Endothelial cell of umbilical vein (primary cell): ENCODE data around the gene GALNT2. TPM values are rescaled to one million over a fixed set of nuclear protein-coding genes. Genes with fewer than 3 reads are reported as not detected.
A peak's percentile ranks its signal among the peaks of the same experiment; 100 is the strongest.

Experiments used
- BruUV-seq: library from RNA; stranded (reverse); fragments of 400-500 nt; replicated peaks from 2 replicates; lab custom pipeline; 2021; lab: Mats Ljungman, UMichigan
- CTCF ChIA-PET: fragments of 300-600, 350-600 bp; sonication (Branson Sonifier 250); formaldehyde crosslinking; loops from one replicate; lab custom pipeline; 2021; ENCODE audit warnings: antibody characterized with exemption, inconsistent platforms; lab: Charles Lee
- POLR2A ChIA-PET: fragments of 300-600, 350-600 bp; sonication (Branson Sonifier 250); formaldehyde crosslinking; loops from one replicate; lab custom pipeline; 2021; ENCODE audit warnings: antibody characterized with exemption, inconsistent platforms; lab: Charles Lee
- DNase-seq: peaks from one replicate; pipeline ENCODE4 v3.0.0-alpha.2; 2011; ENCODE audit warnings: low read depth, low spot score
- FAIRE-seq: peaks from 2 replicates; lab custom pipeline; 2011; peaks lifted over from hg19 to GRCh38; lab: Jason Lieb, UNC
- H2AFZ ChIP-seq: 2 replicates; pipeline ENCODE4 v1.6.0; 2012; ENCODE audit warnings: low read depth, low read length, control low read depth, inconsistent platforms
- H3K27ac ChIP-seq: 2 replicates; pipeline ENCODE4 v1.5.1; 2011; ENCODE audit warnings: low read depth, mild to moderate bottlenecking, control low read depth, low read length, moderate library complexity; ENCODE audit not compliant: insufficient read depth
- H3K27me3 ChIP-seq, 2 experiments: 2 replicates each; pipeline versions ENCODE4 v1.6.0 to v1.6.1; 2011; ENCODE audit warnings: low read length in 2 of 2, mixed read lengths in 1 of 2; ENCODE audit not compliant: control insufficient read depth in 2 of 2, insufficient read depth in 2 of 2
- H3K36me3 ChIP-seq, 2 experiments: 2 replicates in 1 of 2; 3 replicates in 1 of 2; pipeline ENCODE4 v1.5.1; 2011; ENCODE audit warnings: low read length in 2 of 2, mild to moderate bottlenecking in 1 of 2, moderate library complexity in 1 of 2; ENCODE audit not compliant: control insufficient read depth in 2 of 2, insufficient read depth in 2 of 2; ENCODE audit errors: extremely low read depth in 1 of 2
- H3K4me1 ChIP-seq: 3 replicates; pipeline ENCODE4 v1.5.1; 2011; ENCODE audit warnings: mild to moderate bottlenecking, low read length; ENCODE audit not compliant: control insufficient read depth, insufficient read depth; ENCODE audit errors: extremely low read depth
- H3K4me2 ChIP-seq: 2 replicates; pipeline ENCODE4 v1.6.1; 2011; ENCODE audit warnings: low read length, control low read depth, mixed read lengths; ENCODE audit not compliant: insufficient read depth
- H3K4me3 ChIP-seq, 3 experiments: fragments of 200-600 bp in 1 of 3; sonication (generic), shearing (Covaris generic) in 1 of 3; replicated peaks in 1 of 3; 2 replicates each; pipeline ENCODE4 v1.5.1; 2011 to 2016; ENCODE audit warnings: control low read depth in 3 of 3, low read length in 3 of 3, mild to moderate bottlenecking in 2 of 3, inconsistent platforms in 1 of 3, low read depth in 1 of 3, moderate library complexity in 1 of 3; ENCODE audit not compliant: insufficient read depth in 1 of 3
- H3K79me2 ChIP-seq: 2 replicates; pipeline ENCODE4 v1.6.0; 2012; ENCODE audit warnings: low read length, inconsistent platforms; ENCODE audit not compliant: control insufficient read depth, insufficient read depth
- H3K9ac ChIP-seq: replicated peaks from 2 replicates; pipeline ENCODE3; 2011; ENCODE audit warnings: low read length, control low read depth; ENCODE audit not compliant: insufficient read depth; ENCODE audit errors: extremely low read depth
- H3K9me1 ChIP-seq: replicated peaks from 3 replicates; pipeline ENCODE4 v1.6.0; 2011; ENCODE audit warnings: mild to moderate bottlenecking, low read length; ENCODE audit not compliant: control insufficient read depth, insufficient read depth; ENCODE audit errors: extremely low read depth
- H3K9me3 ChIP-seq: replicated peaks from 2 replicates; pipeline ENCODE4 v1.5.1; 2012; ENCODE audit warnings: low read length, inconsistent platforms; ENCODE audit not compliant: control insufficient read depth, insufficient read depth
- H4K20me1 ChIP-seq: replicated peaks from 2 replicates; pipeline ENCODE3; 2011; ENCODE audit warnings: mild to moderate bottlenecking, low read length; ENCODE audit not compliant: control insufficient read depth, insufficient read depth; ENCODE audit errors: extremely low read depth
- EZH2 ChIP-seq: IDR thresholded peaks from 2 replicates; pipeline ENCODE4 v1.6.1; 2012; ENCODE audit warnings: borderline replicate concordance, low read depth, mild to moderate bottlenecking, moderate library complexity, low read length, inconsistent platforms; ENCODE audit not compliant: severe bottlenecking
- FOS ChIP-seq: IDR thresholded peaks from 2 replicates; pipeline ENCODE4 v1.6.1; 2011; ENCODE audit warnings: mild to moderate bottlenecking, low read length, moderate library complexity, borderline replicate concordance; ENCODE audit not compliant: insufficient read depth
- GATA2 ChIP-seq: IDR thresholded peaks from 2 replicates; pipeline ENCODE4 v1.7.0; 2011; ENCODE audit warnings: low read depth, mild to moderate bottlenecking, moderate library complexity, mixed read lengths, low read length; ENCODE audit not compliant: insufficient read length, insufficient read depth
- JUN ChIP-seq: IDR thresholded peaks from 2 replicates; pipeline ENCODE4 v1.6.1; 2011; ENCODE audit warnings: borderline replicate concordance, low read depth; ENCODE audit not compliant: insufficient read length, insufficient read depth
- MAX ChIP-seq: IDR thresholded peaks from 2 replicates; pipeline ENCODE4 v1.6.1; 2011; ENCODE audit not compliant: insufficient read depth, insufficient read length
- MYC ChIP-seq: IDR thresholded peaks from one replicate; pipeline ENCODE4 v1.6.1; 2011; ENCODE audit warnings: mild to moderate bottlenecking, low read depth, low read length
- POLR2A ChIP-seq: IDR thresholded peaks from 2 replicates; pipeline ENCODE4 v1.6.1; 2012; ENCODE audit warnings: low read depth, mild to moderate bottlenecking, control low read depth, low read length
- POLR2AphosphoS5 ChIP-seq: IDR thresholded peaks from 2 replicates; pipeline ENCODE4 v1.6.1; 2012; ENCODE audit warnings: low read depth, mild to moderate bottlenecking, control low read depth, low read length, moderate library complexity; ENCODE audit not compliant: insufficient read depth
- dilution Hi-C: fragments of 300-500 bp; cut with MboI; formaldehyde crosslinking; loops from one replicate; pipeline ENCODE4 v1.15.0; 2019; ENCODE audit warnings: low sequenced_read_pairs; ENCODE audit not compliant: extremely low pct_ligation_motif_present
- intact Hi-C: fragments of 100-400 bp; cut with micrococcal nuclease; formaldehyde crosslinking; loops from one replicate; pipeline ENCODE4 v1.10.0; 2022
- polyA plus RNA-seq, 4 experiments: library from polyadenylated mRNA; depleted of rRNA in 3 of 4; stranded (reverse) in 3 of 4; unstranded in 1 of 4; fragments of >200 nt; gene quantifications; 2 replicates each; pipeline versions ENCODE4 v1.2.1 to v1.2.3, GENCODE V29; 2011 to 2012; ENCODE audit warnings: missing spikeins in 1 of 4
- total RNA-seq: library from RNA; stranded (reverse); gene quantifications from 2 replicates; pipeline ENCODE4 v1.2.3, GENCODE V29; 2021
- TF ChIP-seq, protein P1 (sequence below), 2 donors: IDR thresholded peaks; 1 replicate in 1 of 2; 2 replicates in 1 of 2; pipeline ENCODE4 v1.5.1; 2011; ENCODE audit warnings: low read length in 2 of 2, mild to moderate bottlenecking in 2 of 2, moderate library complexity in 2 of 2, control low read depth in 1 of 2, inconsistent platforms in 1 of 2, low read depth in 1 of 2; ENCODE audit not compliant: insufficient read depth in 1 of 2; ENCODE audit errors: extremely low read depth in 1 of 2

Gene GALNT2
- total and polyA plus RNA-seq, 2 donors (not counting 3 experiments of a cell fraction or from before 2014, with no cell fraction given): 56.3 to 77.5 TPM

GRCh38 chr1:230270185-230270558 lies 203.1 kb downstream of the GALNT2 start:
- no peaks in the 10 kb centered on the region for H4K20me1 ChIP-seq
- no peak for TF ChIP-seq JUN
- no peak for TF ChIP-seq FOS
- TF ChIP-seq, protein P1, sequence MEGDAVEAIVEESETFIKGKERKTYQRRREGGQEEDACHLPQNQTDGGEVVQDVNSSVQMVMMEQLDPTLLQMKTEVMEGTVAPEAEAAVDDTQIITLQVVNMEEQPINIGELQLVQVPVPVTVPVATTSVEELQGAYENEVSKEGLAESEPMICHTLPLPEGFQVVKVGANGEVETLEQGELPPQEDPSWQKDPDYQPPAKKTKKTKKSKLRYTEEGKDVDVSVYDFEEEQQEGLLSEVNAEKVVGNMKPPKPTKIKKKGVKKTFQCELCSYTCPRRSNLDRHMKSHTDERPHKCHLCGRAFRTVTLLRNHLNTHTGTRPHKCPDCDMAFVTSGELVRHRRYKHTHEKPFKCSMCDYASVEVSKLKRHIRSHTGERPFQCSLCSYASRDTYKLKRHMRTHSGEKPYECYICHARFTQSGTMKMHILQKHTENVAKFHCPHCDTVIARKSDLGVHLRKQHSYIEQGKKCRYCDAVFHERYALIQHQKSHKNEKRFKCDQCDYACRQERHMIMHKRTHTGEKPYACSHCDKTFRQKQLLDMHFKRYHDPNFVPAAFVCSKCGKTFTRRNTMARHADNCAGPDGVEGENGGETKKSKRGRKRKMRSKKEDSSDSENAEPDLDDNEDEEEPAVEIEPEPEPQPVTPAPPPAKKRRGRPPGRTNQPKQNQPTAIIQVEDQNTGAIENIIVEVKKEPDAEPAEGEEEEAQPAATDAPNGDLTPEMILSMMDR (IDR thresholded peaks at IDR 0.05; ENCODE audit: extremely low read depth in 1 of 2, insufficient read depth in 1 of 2, low read depth in 1 of 2, low read length in 2 of 2): no peak
- no peak for TF ChIP-seq MYC
- TF ChIP-seq EZH2: no peak
- no peak for TF ChIP-seq POLR2AphosphoS5
- TF ChIP-seq GATA2: no peak
- no peak for TF ChIP-seq POLR2A
- TF ChIP-seq MAX: no peak
- POLR2A ChIA-PET: interaction anchor here (0.7 kb wide), 1 partner anchor 403 kb away, joined by 3 read pairs; no protein-coding TSS in a partner anchor
- H3K4me1 ChIP-seq: peaks cover 25% of the 10 kb centered on the region
- H2AFZ ChIP-seq: no peak overlapping the region
- no TSS peak for BruUV-seq
- H3K79me2 ChIP-seq: no peaks in the 10 kb centered on the region
- FAIRE-seq (no peak), DNase-seq (no peak)
- H3K27me3 ChIP-seq: no peaks in the 10 kb centered on the region
- H3K4me2 ChIP-seq: peak overlapping the region; percentile 25
- no peaks in the 10 kb centered on the region for H3K9me3 ChIP-seq
- dilution Hi-C loops (no loop called here), intact Hi-C loops (loop anchor here (1.0 kb wide), 3 partner anchors 79 to 644 kb away; partner anchors contain the start of genes TAF5L and URB2)
- peaks cover 0 to 5% of the 10 kb centered on the region in 2 experiments for H3K36me3 ChIP-seq
- H3K9ac ChIP-seq: no peak overlapping the region
- no peak overlapping the region for H3K4me3 ChIP-seq
- peak overlapping the region; percentile 54 for H3K27ac ChIP-seq
- CTCF ChIA-PET: interaction anchor here (0.9 to 2.2 kb wide), 7 partner anchors 12 to 609 kb away, joined by 3 to 8 read pairs (median 4); no protein-coding TSS in a partner anchor
- no peaks in the 10 kb centered on the region for H3K9me1 ChIP-seq
